ENCODE results near the gene PDK2. TPM values are rescaled to one million over a fixed set of nuclear protein-coding genes. Genes with fewer than 3 reads are reported as not detected.

PDK2 gene
- total and polyA plus RNA-seq, 2 experiments from 2014 or later: 12.0 to 15.9 TPM

DNA sequence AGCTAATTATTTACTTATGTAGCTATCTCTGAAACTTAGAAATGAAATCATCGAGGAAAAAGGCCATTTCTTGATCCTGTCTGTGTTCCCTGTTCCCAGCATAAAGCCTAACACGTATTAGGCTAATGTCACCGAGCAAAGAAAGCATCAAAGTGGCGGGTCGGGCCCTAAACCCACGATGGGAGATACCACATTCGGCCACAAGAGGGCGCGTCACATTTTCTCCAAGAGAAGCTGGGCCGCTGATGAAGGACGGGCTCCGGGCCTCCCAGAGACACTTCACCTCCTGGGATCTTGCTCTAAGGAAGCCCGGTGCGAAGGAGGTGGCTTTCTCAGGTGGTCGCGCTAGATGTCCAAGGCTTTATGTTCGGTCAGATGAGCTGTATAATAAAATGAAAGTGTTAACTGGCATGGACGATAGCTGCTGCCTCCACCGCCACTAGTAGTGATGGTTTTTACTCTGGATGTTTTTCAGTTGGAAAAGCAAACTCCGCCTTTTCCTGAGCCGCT, 853 bp upstream of the PDK2 start:
- H3K27me3 ChIP-seq (ENCODE audit: insufficient read depth): no peaks in the 10 kb centered on the region
- H3K4me1 ChIP-seq (ENCODE audit: insufficient read depth): no peaks in the 10 kb centered on the region
- H3K9me2 ChIP-seq (ENCODE audit: insufficient read depth): no peaks in the 10 kb centered on the region
- H4K20me1 ChIP-seq (replicated peaks; ENCODE audit: insufficient read depth): no peaks in the 10 kb centered on the region
- ATAC-seq (peak; percentile 70), DNase-seq (ENCODE audit: low spot score) (peak; percentile 96)
- peak overlapping the region; percentile 93 for H2AFZ ChIP-seq
- Mint-ChIP-seq H3K9me3 (no peaks in the 10 kb centered on the region; the same call in 2 of the 3 replicates), H3K4me1 (peaks cover 5% of the 10 kb centered on the region), H3K27ac (no peak overlapping the region), H3K27me3 (ENCODE audit: insufficient read depth, low read depth, poor library complexity) (peaks cover 12% of the 10 kb centered on the region), H3K36me3 (ENCODE audit: low read depth) (no peaks in the 10 kb centered on the region; the same call in 2 of the 3 replicates), H3K4me3 (peak overlapping the region; percentile 98)
- no peak overlapping the region for H3K27ac ChIP-seq (ENCODE audit: low read depth)
- no peaks in the 10 kb centered on the region for H3K79me2 ChIP-seq (replicated peaks; ENCODE audit: insufficient read depth)
- no peaks in the 10 kb centered on the region for H3K36me3 ChIP-seq (ENCODE audit: insufficient read depth)
- TF ChIP-seq JUNB (IDR thresholded peaks at IDR 0.05; ENCODE audit: unreplicated experiment) (no peak), CREB1 (CRISPR knock-in tag; IDR thresholded peaks at IDR 0.05; ENCODE audit: low read depth) (no peak), STAT1 (IDR thresholded peaks at IDR 0.05; ENCODE audit: unreplicated experiment) (no peak), NANOG (IDR thresholded peaks at IDR 0.05; ENCODE audit: borderline replicate concordance) (no peak), EZH2phosphoT487 (IDR thresholded peaks at IDR 0.05; ENCODE audit: unreplicated experiment) (no peak), CTCF (conservative IDR thresholded peaks at IDR 0.05; ENCODE audit: low read depth in 2 of 2) (peak; percentile 86 to 87)
- TF ChIP-seq, protein P1, sequence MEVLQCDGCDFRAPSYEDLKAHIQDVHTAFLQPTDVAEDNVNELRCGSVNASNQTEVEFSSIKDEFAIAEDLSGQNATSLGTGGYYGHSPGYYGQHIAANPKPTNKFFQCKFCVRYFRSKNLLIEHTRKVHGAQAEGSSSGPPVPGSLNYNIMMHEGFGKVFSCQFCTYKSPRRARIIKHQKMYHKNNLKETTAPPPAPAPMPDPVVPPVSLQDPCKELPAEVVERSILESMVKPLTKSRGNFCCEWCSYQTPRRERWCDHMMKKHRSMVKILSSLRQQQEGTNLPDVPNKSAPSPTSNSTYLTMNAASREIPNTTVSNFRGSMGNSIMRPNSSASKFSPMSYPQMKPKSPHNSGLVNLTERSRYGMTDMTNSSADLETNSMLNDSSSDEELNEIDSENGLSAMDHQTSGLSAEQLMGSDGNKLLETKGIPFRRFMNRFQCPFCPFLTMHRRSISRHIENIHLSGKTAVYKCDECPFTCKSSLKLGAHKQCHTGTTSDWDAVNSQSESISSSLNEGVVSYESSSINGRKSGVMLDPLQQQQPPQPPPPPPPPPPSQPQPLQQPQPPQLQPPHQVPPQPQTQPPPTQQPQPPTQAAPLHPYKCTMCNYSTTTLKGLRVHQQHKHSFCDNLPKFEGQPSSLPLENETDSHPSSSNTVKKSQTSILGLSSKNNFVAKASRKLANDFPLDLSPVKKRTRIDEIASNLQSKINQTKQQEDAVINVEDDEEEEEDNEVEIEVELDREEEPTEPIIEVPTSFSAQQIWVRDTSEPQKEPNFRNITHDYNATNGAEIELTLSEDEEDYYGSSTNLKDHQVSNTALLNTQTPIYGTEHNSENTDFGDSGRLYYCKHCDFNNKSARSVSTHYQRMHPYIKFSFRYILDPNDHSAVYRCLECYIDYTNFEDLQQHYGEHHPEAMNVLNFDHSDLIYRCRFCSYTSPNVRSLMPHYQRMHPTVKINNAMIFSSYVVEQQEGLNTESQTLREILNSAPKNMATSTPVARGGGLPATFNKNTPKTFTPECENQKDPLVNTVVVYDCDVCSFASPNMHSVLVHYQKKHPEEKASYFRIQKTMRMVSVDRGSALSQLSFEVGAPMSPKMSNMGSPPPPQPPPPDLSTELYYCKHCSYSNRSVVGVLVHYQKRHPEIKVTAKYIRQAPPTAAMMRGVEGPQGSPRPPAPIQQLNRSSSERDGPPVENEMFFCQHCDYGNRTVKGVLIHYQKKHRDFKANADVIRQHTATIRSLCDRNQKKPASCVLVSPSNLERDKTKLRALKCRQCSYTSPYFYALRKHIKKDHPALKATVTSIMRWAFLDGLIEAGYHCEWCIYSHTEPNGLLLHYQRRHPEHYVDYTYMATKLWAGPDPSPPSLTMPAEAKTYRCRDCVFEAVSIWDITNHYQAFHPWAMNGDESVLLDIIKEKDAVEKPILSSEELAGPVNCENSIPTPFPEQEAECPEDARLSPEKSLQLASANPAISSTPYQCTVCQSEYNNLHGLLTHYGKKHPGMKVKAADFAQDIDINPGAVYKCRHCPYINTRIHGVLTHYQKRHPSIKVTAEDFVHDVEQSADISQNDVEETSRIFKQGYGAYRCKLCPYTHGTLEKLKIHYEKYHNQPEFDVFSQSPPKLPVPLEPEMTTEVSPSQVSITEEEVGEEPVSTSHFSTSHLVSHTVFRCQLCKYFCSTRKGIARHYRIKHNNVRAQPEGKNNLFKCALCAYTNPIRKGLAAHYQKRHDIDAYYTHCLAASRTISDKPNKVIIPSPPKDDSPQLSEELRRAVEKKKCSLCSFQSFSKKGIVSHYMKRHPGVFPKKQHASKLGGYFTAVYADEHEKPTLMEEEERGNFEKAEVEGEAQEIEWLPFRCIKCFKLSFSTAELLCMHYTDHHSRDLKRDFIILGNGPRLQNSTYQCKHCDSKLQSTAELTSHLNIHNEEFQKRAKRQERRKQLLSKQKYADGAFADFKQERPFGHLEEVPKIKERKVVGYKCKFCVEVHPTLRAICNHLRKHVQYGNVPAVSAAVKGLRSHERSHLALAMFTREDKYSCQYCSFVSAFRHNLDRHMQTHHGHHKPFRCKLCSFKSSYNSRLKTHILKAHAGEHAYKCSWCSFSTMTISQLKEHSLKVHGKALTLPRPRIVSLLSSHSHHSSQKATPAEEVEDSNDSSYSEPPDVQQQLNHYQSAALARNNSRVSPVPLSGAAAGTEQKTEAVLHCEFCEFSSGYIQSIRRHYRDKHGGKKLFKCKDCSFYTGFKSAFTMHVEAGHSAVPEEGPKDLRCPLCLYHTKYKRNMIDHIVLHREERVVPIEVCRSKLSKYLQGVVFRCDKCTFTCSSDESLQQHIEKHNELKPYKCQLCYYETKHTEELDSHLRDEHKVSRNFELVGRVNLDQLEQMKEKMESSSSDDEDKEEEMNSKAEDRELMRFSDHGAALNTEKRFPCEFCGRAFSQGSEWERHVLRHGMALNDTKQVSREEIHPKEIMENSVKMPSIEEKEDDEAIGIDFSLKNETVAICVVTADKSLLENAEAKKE (CRISPR knock-in tag; IDR thresholded peaks at IDR 0.05): no peak
- TF ChIP-seq, protein P2, sequence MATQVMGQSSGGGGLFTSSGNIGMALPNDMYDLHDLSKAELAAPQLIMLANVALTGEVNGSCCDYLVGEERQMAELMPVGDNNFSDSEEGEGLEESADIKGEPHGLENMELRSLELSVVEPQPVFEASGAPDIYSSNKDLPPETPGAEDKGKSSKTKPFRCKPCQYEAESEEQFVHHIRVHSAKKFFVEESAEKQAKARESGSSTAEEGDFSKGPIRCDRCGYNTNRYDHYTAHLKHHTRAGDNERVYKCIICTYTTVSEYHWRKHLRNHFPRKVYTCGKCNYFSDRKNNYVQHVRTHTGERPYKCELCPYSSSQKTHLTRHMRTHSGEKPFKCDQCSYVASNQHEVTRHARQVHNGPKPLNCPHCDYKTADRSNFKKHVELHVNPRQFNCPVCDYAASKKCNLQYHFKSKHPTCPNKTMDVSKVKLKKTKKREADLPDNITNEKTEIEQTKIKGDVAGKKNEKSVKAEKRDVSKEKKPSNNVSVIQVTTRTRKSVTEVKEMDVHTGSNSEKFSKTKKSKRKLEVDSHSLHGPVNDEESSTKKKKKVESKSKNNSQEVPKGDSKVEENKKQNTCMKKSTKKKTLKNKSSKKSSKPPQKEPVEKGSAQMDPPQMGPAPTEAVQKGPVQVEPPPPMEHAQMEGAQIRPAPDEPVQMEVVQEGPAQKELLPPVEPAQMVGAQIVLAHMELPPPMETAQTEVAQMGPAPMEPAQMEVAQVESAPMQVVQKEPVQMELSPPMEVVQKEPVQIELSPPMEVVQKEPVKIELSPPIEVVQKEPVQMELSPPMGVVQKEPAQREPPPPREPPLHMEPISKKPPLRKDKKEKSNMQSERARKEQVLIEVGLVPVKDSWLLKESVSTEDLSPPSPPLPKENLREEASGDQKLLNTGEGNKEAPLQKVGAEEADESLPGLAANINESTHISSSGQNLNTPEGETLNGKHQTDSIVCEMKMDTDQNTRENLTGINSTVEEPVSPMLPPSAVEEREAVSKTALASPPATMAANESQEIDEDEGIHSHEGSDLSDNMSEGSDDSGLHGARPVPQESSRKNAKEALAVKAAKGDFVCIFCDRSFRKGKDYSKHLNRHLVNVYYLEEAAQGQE (IDR thresholded peaks at IDR 0.05; ENCODE audit: unreplicated experiment): no peak
- H3F3A ChIP-seq (replicated peaks; ENCODE audit: low read depth): no peaks in the 10 kb centered on the region
- H3K4me3 ChIP-seq: peak overlapping the region; percentile 95
- H3K4me2 ChIP-seq: peak overlapping the region; percentile 93
